Tibial nerve (tissue), 4 donors: ENCODE results near the gene LPA. TPM values are rescaled to one million over a fixed set of nuclear protein-coding genes. Genes with fewer than 3 reads are reported as not detected.

Experiments used
- DNase-seq, 2 donors: peaks; one replicate each; pipeline ENCODE4 v3.0.0-alpha.2; 2019; ENCODE audit warnings: low spot score in 2 of 2
- H3K27ac ChIP-seq, 4 donors: fragments of 200-600 bp; sonication (generic) in 3 of 4; one replicate each; pipeline ENCODE4 v1.5.1; 2017 to 2019; ENCODE audit warnings: mild to moderate bottlenecking in 1 of 4
- H3K27me3 ChIP-seq, 2 donors: fragments of 200-600 bp; sonication (generic) in 1 of 2; one replicate each; pipeline versions ENCODE4 v1.5.1 to v1.6.0; 2017 to 2019
- H3K36me3 ChIP-seq, 3 donors: fragments of 200-600 bp; sonication (generic); one replicate each; pipeline ENCODE4 v1.5.1; 2018 to 2019
- H3K4me1 ChIP-seq, 4 donors: fragments of 200-600 bp; sonication (generic) in 3 of 4; one replicate each; pipeline ENCODE4 v1.5.1; 2017 to 2019
- H3K4me3 ChIP-seq, 4 donors: fragments of 200-600 bp; sonication (generic) in 3 of 4; one replicate each; pipeline ENCODE4 v1.5.1; 2017 to 2019; ENCODE audit warnings: mild to moderate bottlenecking in 1 of 4, moderate library complexity in 1 of 4
- H3K9me3 ChIP-seq, 4 donors: fragments of 200-600 bp; sonication (generic) in 3 of 4; one replicate each; pipeline ENCODE4 v1.5.1; 2017 to 2019
- CTCF ChIP-seq, 5 experiments: fragments of 200-600 bp in 3 of 5; fragments of 450-650 bp in 2 of 5; sonication (generic) in 3 of 5; IDR thresholded peaks; one replicate each; pipeline ENCODE4 v1.5.1; 2016 to 2019; ENCODE audit warnings: antibody characterized with exemption in 5 of 5, mild to moderate bottlenecking in 3 of 5, moderate library complexity in 2 of 5
- EP300 ChIP-seq, 2 donors: sonication (generic); formaldehyde crosslinking; IDR thresholded peaks; one replicate each; pipeline ENCODE4 v1.6.1; 2017; ENCODE audit warnings: antibody characterized with exemption in 2 of 2, mild to moderate bottlenecking in 1 of 2
- POLR2A ChIP-seq, 2 donors: fragments of 450-650 bp; IDR thresholded peaks; one replicate each; pipeline ENCODE4 v1.6.1; 2017; ENCODE audit warnings: antibody characterized with exemption in 2 of 2, mild to moderate bottlenecking in 2 of 2, moderate library complexity in 2 of 2
- WGBS, 2 donors: methylation state at CpG; one replicate each; pipeline ENCODE4 v1.1.5; 2018; 5-methylcytosine and 5-hydroxymethylcytosine counted together
- total RNA-seq, 4 donors: library from RNA; depleted of rRNA; stranded (reverse); fragments of >200 nt; gene quantifications; one replicate each; pipeline ENCODE4 v1.1.0, GENCODE V29; 2016

The LPA gene
- total RNA-seq, 4 donors from 2014 or later, result 0.22 to 0.90 (median 0.42) TPM; not detected in 1

GRCh38 chr6:160667639-160668481 lies 3.8 kb upstream of the LPA start:
- Histone ChIP-seq H3K4me3 (no peak overlapping the region), H3K36me3 (no peaks in the 10 kb centered on the region), H3K4me1 (no peaks in the 10 kb centered on the region), H3K27ac (no peak overlapping the region), H3K9me3 (peaks cover 0 to 14% (median 0%) of the 10 kb centered on the region in 4 donors), H3K27me3 (no peaks in the 10 kb centered on the region)
- 28 to 34% methylated on average over 9 of the region's 9 CpGs for WGBS, 2 donors
- TF ChIP-seq EP300 (IDR thresholded peaks at IDR 0.05) (no peak), POLR2A (IDR thresholded peaks at IDR 0.05) (no peak), CTCF (IDR thresholded peaks at IDR 0.05) (no peak)
- DNase-seq, result no peak

GRCh38 chr6:160662842-160663241 lies 1.2 kb downstream of the LPA start:
- H3K27me3 ChIP-seq, result no peaks in the 10 kb centered on the region
- DNase-seq, result no peak
- no peak overlapping the region for H3K4me3 ChIP-seq
- no peak overlapping the region for H3K27ac ChIP-seq
- no peaks in the 10 kb centered on the region for H3K4me1 ChIP-seq
- 64 to 71% methylated on average over 2 of the region's 2 CpGs for WGBS, 2 donors
- TF ChIP-seq POLR2A (IDR thresholded peaks at IDR 0.05) (no peak), CTCF (IDR thresholded peaks at IDR 0.05) (no peak), EP300 (IDR thresholded peaks at IDR 0.05) (no peak)
- H3K9me3 ChIP-seq, result peaks cover 0 to 6% (median 0%) of the 10 kb centered on the region in 4 donors
- no peaks in the 10 kb centered on the region for H3K36me3 ChIP-seq

- H3K4me3 ChIP-seq, result no peak overlapping the region
- no peak for DNase-seq
- H3K27ac ChIP-seq, result no peak overlapping the region
- TF ChIP-seq CTCF (IDR thresholded peaks at IDR 0.05) (no peak), POLR2A (IDR thresholded peaks at IDR 0.05) (no peak), EP300 (IDR thresholded peaks at IDR 0.05) (no peak)
- peaks cover 0 to 10% (median 0%) of the 10 kb centered on the region in 4 donors for H3K9me3 ChIP-seq
- no peaks in the 10 kb centered on the region for H3K36me3 ChIP-seq
- no peaks in the 10 kb centered on the region for H3K4me1 ChIP-seq
- 32 to 43% methylated on average over 3 of the region's 3 CpGs for WGBS, 2 donors
- no peaks in the 10 kb centered on the region for H3K27me3 ChIP-seq
These were observed 1.6 kb downstream of the LPA start for GRCh38 chr6:160662429-160662828.

GRCh38 chr6:160661216-160661615 lies 2.9 kb downstream of the LPA start:
- H3K4me1 ChIP-seq, result no peaks in the 10 kb centered on the region
- WGBS, 2 donors, result 62 to 72% methylated on average over 3 of the region's 3 CpGs
- H3K4me3 ChIP-seq, result no peak overlapping the region
- H3K9me3 ChIP-seq, result peaks cover 0 to 22% (median 0%) of the 10 kb centered on the region in 4 donors
- H3K27me3 ChIP-seq, result no peaks in the 10 kb centered on the region
- no peak for DNase-seq
- no peak for TF ChIP-seq POLR2A (IDR thresholded peaks at IDR 0.05)
- TF ChIP-seq CTCF (IDR thresholded peaks at IDR 0.05), result no peak
- TF ChIP-seq EP300 (IDR thresholded peaks at IDR 0.05), result no peak
- no peaks in the 10 kb centered on the region for H3K36me3 ChIP-seq
- no peak overlapping the region for H3K27ac ChIP-seq

GRCh38 chr6:160659562-160659961 lies 4.5 kb downstream of the LPA start:
- Histone ChIP-seq H3K36me3 (no peaks in the 10 kb centered on the region), H3K4me3 (no peak overlapping the region), H3K4me1 (no peaks in the 10 kb centered on the region), H3K27me3 (no peaks in the 10 kb centered on the region), H3K9me3 (peaks cover 0 to 29% (median 0%) of the 10 kb centered on the region in 4 donors), H3K27ac (no peak overlapping the region)
- TF ChIP-seq POLR2A (IDR thresholded peaks at IDR 0.05) (no peak), EP300 (IDR thresholded peaks at IDR 0.05) (no peak), CTCF (IDR thresholded peaks at IDR 0.05) (no peak)
- WGBS, 2 donors, result 85 to 91% methylated on average over 6 of the region's 6 CpGs
- no peak for DNase-seq
